Heart right ventricle (tissue), 16 donors: ENCODE results near the gene DNM3. TPM values are rescaled to one million over a fixed set of nuclear protein-coding genes. Genes with fewer than 3 reads are reported as not detected.

Experiments used
- ATAC-seq, 8 donors: fragments of 200-7000 bp; cut with Tn5 transposase; one replicate each; pipeline ENCODE4 v1.9.1; 2020; ENCODE audit warnings: mild to moderate bottlenecking in 8 of 8, moderate library complexity in 8 of 8, moderate number of reproducible peaks in 1 of 8
- DNase-seq, 2 donors: peaks; one replicate each; pipeline ENCODE4 v3.0.0-alpha.2; 2020
- H3K27ac ChIP-seq, 10 donors: fragments of 200-600 bp; sonication (generic) in 2 of 10; one replicate each; pipeline versions ENCODE4 v1.5.0 to v1.8.0; 2020 to 2022; ENCODE audit warnings: mild to moderate bottlenecking in 3 of 10
- H3K27me3 ChIP-seq, 7 donors: fragments of 200-600 bp; one replicate each; pipeline ENCODE4 v1.8.0; 2021 to 2022; ENCODE audit warnings: mild to moderate bottlenecking in 2 of 7
- H3K36me3 ChIP-seq, 9 donors: fragments of 200-600 bp; sonication (generic) in 1 of 9; one replicate each; pipeline versions ENCODE4 v1.5.0 to v1.8.0; 2020 to 2022; ENCODE audit warnings: mild to moderate bottlenecking in 2 of 9
- H3K4me1 ChIP-seq, 9 donors: fragments of 200-600 bp; sonication (generic) in 1 of 9; one replicate each; pipeline versions ENCODE4 v1.5.0 to v1.8.0; 2020 to 2022; ENCODE audit warnings: mild to moderate bottlenecking in 4 of 9
- H3K4me3 ChIP-seq, 10 donors: fragments of 200-600 bp; sonication (generic) in 2 of 10; one replicate each; pipeline versions ENCODE4 v1.5.0 to v1.8.0; 2020 to 2022; ENCODE audit warnings: mild to moderate bottlenecking in 7 of 10, moderate library complexity in 2 of 10
- H3K9me3 ChIP-seq, 11 donors: fragments of 200-600 bp in 10 of 11; sonication (generic) in 2 of 11; one replicate each; pipeline versions ENCODE4 v1.5.0 to v1.8.0; 2013 to 2022; ENCODE audit warnings: mild to moderate bottlenecking in 2 of 11, control low read depth in 1 of 11, moderate library complexity in 1 of 11
- WGBS, 2 donors: extraction: QIAGEN DNeasy Blood & Tissue Kit; methylation state at CpG; one replicate each; pipeline ENCODE4 v1.1.7; 2013; ENCODE audit warnings: inconsistent platforms in 1 of 2; 5-methylcytosine and 5-hydroxymethylcytosine counted together
- intact Hi-C, 10 donors: fragments of 100-400 bp; cut with DNase I; formaldehyde crosslinking; loops; one replicate each; pipeline versions ENCODE4 v1.11.1 to v1.14.2; 2022
- polyA plus RNA-seq, 2 donors: library from polyadenylated mRNA; stranded (reverse); fragments of 200-250 nt; gene quantifications; one replicate each; pipeline ENCODE4 v1.2.3, GENCODE V29; 2013
- total RNA-seq, 10 donors: library from RNA; stranded (reverse); fragmentation: NEBNext Ultra II Directional in 3 of 10; extraction: Animal tissue kit (Norgen Biotek cat#: 25700) in 3 of 10; gene quantifications; one replicate each; pipeline versions ENCODE4 v1.2.1 to v1.2.4, GENCODE V29; 2021 to 2023
- TF ChIP-seq, protein P1 (sequence below), 9 donors: fragments of 200-600 bp; sonication (generic) in 2 of 9; IDR thresholded peaks; one replicate each; pipeline versions ENCODE4 v1.5.0 to v1.8.0; 2021 to 2022; ENCODE audit warnings: antibody characterized with exemption in 9 of 9, mild to moderate bottlenecking in 5 of 9, moderate library complexity in 1 of 9
- donor health status: Arrhythmogenic right ventricular cardiomyopathy.
- donor health status: ischemic (EF 13 %, LVEDD 7.1; RV severe dilation, severe dysfunction).
- donor health status: healthy with polysubstance abuse.
- donor health status: DM: no; HTN: yes; CAD: no.
- donor health status: DM: no; HTN: no; CAD: no.
- donor health status: ischemic (EF 25% LVEDD 6.9; RV normal size, moderate dysfunction).
- donor health status: ischemic (EF 25% LVEDD 5.7; RV mildly dilated, moderate dysfunction).
- donor health status: healthy.
- donor health status: DM: yes; HTN: yes; CAD: no.
- donor health status: Ischemic cardiomyopathy.
- donor health status: ischemic (EF 35%, LVEDD 5.7; RV mildly dilated, moderate dysfunction).
- donor health status: nonischemic (EF 11% LVEDD 7.7; RV severe dilation, severe dysfunction).
- donor health status: DM: yes; HTN: yes; CAD: no.
- donor health status: PGD.
- donor health status: ischemic (EF 29% LVEDD 5.4; RV normal size, mild dysfunction).
- donor health status: nonischemic (EF 23%, LVEDD 6.1; RV moderate dilation, normal function).

The DNM3 gene
- total and polyA plus RNA-seq, 12 donors, result 0.77 to 2.8 (median 2.2) TPM

DNA sequence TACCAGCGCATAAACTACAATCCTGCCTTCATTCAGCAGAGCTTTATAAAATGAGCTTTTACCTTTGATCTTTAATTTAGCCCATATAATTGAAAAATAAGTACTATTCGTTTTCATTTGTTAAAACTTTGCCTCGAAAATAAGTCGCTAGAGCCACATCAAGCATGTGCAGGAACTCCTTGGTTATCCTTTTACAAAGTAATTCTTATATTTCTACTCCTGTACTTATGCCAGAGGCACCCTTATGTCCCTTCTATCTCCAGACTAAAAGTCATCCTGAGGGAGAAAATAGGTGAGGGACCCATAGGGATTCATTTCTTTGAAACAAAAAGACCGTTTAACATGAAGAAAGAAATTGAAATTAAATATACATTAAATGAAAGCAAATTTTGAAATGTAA, 301.0 kb downstream of the DNM3 start:
- Histone ChIP-seq H3K4me3 (peak overlapping the region in 9 of 10 donors; percentile 44 to 63 (median 57)), H3K9me3 (no peaks in the 10 kb centered on the region), H3K4me1 (peaks cover 0 to 40% (median 13%) of the 10 kb centered on the region in 9 donors), H3K27ac (peak overlapping the region in 8 of 10 donors; percentile 44 to 91 (median 82)), H3K27me3 (no peaks in the 10 kb centered on the region), H3K36me3 (no peaks in the 10 kb centered on the region)
- ATAC-seq (no peak), DNase-seq (no peak)
- TF ChIP-seq, protein P1, sequence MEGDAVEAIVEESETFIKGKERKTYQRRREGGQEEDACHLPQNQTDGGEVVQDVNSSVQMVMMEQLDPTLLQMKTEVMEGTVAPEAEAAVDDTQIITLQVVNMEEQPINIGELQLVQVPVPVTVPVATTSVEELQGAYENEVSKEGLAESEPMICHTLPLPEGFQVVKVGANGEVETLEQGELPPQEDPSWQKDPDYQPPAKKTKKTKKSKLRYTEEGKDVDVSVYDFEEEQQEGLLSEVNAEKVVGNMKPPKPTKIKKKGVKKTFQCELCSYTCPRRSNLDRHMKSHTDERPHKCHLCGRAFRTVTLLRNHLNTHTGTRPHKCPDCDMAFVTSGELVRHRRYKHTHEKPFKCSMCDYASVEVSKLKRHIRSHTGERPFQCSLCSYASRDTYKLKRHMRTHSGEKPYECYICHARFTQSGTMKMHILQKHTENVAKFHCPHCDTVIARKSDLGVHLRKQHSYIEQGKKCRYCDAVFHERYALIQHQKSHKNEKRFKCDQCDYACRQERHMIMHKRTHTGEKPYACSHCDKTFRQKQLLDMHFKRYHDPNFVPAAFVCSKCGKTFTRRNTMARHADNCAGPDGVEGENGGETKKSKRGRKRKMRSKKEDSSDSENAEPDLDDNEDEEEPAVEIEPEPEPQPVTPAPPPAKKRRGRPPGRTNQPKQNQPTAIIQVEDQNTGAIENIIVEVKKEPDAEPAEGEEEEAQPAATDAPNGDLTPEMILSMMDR (IDR thresholded peaks at IDR 0.05), result no peak
- 62 to 63% methylated on average over 5 of the region's 5 CpGs for WGBS, 2 donors
- intact Hi-C loops, result loop anchor here in 4 of 10 donors (5.0 to 10.0 kb wide), 3 partner anchors 182 to 255 kb away; no protein-coding TSS in a partner anchor

DNA sequence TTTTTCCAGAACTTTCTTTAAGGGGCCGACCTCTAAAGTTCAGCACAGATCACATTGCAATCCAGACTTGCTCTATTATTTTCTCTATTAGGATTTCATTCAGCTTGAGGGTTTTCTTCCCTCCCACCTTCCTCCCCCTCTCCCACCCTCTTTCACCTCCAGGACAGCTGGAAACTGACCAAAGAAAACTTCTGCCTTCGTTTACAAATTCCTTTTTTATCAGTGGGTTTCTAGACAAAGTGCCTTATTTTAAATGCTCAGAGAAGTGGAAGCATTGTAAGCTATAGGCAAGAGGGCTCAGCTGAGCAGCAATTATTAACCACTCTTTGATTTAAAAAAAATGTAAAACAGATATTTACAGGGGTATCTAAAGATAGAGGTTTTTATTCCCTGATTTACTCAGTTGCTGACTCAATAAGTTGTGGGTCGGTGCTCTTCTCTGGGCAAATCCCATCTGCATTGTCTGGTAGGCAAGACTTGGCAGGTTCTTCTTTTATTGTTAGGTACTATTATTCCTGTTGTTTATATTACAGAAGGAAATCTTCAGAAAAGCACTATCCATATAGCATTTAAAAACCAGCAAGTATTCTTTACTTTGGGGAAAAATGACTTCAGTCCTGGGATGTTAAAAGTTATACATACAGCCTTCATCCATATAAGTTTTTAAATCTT, 302.2 kb downstream of the DNM3 start:
- 23 to 34% methylated on average over 3 of the region's 3 CpGs for WGBS, 2 donors
- Histone ChIP-seq H3K27me3 (no peaks in the 10 kb centered on the region), H3K4me3 (peak overlapping the region in 9 of 10 donors; percentile 44 to 63 (median 57)), H3K36me3 (no peaks in the 10 kb centered on the region), H3K4me1 (peaks cover 0 to 39% (median 15%) of the 10 kb centered on the region in 9 donors), H3K27ac (peak overlapping the region; percentile 61 to 91 (median 84)), H3K9me3 (no peaks in the 10 kb centered on the region)
- DNase-seq, result peak in 1 of 2 donors; percentile 22
- TF ChIP-seq, protein P1 (IDR thresholded peaks at IDR 0.05), result no peak
- intact Hi-C loops, result loop anchor here in 5 of 10 donors (1.0 to 10.0 kb wide), 5 partner anchors 37 to 256 kb away; no protein-coding TSS in a partner anchor
- ATAC-seq, result peak in 3 of 8 donors; percentile 11 to 27 (median 25)

- ATAC-seq (peak; percentile 93 to 98 (median 96)), DNase-seq (peak; percentile 67 to 86)
- intact Hi-C loops, result loop anchor here in 5 of 10 donors (2.0 to 10.0 kb wide), 5 partner anchors 36 to 253 kb away; no protein-coding TSS in a partner anchor
- Histone ChIP-seq H3K36me3 (no peaks in the 10 kb centered on the region), H3K9me3 (no peaks in the 10 kb centered on the region), H3K27ac (peak overlapping the region; percentile 61 to 91 (median 84)), H3K27me3 (no peaks in the 10 kb centered on the region), H3K4me1 (peaks cover 0 to 41% (median 16%) of the 10 kb centered on the region in 9 donors), H3K4me3 (peak overlapping the region; percentile 29 to 63 (median 56))
- WGBS, 2 donors, result 46 to 53% methylated on average over 13 of the region's 13 CpGs
- TF ChIP-seq, protein P1 (IDR thresholded peaks at IDR 0.05), result no peak
Measured at GRCh38 chr1:172144445-172145061, 303.3 kb downstream of the DNM3 start.

DNA sequence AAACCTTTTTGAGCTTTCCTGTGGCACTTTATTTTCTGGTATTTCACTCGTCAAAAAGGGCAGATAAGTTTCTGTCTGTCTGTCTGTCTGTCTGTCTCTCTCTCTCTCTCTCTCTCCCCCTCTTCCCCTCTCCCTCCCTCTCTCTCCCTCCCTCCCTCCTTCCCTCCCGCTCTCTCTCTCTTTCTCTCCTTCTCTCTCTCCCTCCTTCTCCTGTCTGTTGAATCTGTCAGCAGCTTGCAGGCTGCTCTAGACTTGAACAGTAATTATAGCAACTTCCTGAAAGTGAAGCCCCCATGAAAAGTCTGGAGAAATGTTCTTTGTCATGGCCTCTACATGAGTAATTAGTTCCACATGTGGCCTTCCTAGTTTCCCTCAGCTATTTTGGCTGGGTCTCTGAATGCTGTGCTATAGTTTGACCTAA, 303.9 kb downstream of the DNM3 start:
- intact Hi-C loops, result loop anchor here in 5 of 10 donors (2.0 to 10.0 kb wide), 4 partner anchors 36 to 250 kb away; no protein-coding TSS in a partner anchor
- no peaks in the 10 kb centered on the region for H3K36me3 ChIP-seq
- TF ChIP-seq, protein P1 (IDR thresholded peaks at IDR 0.05), result no peak
- ATAC-seq, result peak; percentile 39 to 78 (median 48)
- no peaks in the 10 kb centered on the region for H3K9me3 ChIP-seq
- peaks cover 0 to 38% (median 16%) of the 10 kb centered on the region in 9 donors for H3K4me1 ChIP-seq
- DNase-seq, result peak in 1 of 2 donors; percentile 16
- 7 to 21% methylated on average over 2 of the region's 2 CpGs for WGBS, 2 donors
- H3K27me3 ChIP-seq, result no peaks in the 10 kb centered on the region
- peak overlapping the region; percentile 61 to 91 (median 84) for H3K27ac ChIP-seq
- H3K4me3 ChIP-seq, result peak overlapping the region in 9 of 10 donors; percentile 44 to 63 (median 57)
